ENCODE results near the gene PDE6G.

DNA sequence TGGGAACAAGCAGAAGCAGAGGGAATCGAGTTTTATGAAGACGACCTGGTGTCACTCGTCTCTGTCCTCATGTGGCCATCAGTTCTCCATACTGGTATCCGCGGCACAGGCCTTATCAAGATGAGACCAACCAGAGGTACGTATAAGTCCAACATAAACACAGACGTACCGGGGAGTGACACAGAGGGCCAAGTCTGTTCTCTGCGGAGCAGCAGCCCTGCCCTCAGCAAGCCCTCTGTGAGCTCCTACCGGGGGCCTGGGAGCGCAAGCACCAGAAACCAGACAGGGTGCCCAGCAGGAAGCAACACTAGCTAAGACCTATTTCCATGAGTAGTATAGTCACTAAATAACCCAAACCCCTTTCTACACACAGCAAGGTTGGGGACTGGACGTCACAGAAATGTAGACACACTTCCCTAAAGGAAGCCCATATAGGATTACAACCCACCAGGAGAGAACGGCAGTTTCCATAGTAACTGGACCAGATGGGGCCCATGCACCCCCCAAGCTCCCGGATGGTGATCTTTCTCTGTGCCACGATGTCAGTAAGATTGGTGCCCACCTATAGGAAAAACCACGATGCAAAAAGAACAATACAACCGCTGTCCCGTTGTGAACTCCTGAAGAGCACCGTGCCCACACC lies 26.3 kb upstream of the PDE6G start:
- TF ChIP-seq, protein P1, sequence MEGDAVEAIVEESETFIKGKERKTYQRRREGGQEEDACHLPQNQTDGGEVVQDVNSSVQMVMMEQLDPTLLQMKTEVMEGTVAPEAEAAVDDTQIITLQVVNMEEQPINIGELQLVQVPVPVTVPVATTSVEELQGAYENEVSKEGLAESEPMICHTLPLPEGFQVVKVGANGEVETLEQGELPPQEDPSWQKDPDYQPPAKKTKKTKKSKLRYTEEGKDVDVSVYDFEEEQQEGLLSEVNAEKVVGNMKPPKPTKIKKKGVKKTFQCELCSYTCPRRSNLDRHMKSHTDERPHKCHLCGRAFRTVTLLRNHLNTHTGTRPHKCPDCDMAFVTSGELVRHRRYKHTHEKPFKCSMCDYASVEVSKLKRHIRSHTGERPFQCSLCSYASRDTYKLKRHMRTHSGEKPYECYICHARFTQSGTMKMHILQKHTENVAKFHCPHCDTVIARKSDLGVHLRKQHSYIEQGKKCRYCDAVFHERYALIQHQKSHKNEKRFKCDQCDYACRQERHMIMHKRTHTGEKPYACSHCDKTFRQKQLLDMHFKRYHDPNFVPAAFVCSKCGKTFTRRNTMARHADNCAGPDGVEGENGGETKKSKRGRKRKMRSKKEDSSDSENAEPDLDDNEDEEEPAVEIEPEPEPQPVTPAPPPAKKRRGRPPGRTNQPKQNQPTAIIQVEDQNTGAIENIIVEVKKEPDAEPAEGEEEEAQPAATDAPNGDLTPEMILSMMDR (IDR thresholded peaks at IDR 0.05), result no peak
- TF ChIP-seq POLR2A (IDR thresholded peaks at IDR 0.05; ENCODE audit: low read depth), result no peak
